ENCODE data around the gene LDAH.

LDAH gene

GRCh38 chr2:20649976-20650375, 172.9 kb downstream of the LDAH start:
- DNase-seq = no peak

GRCh38 chr2:20649576-20649975, 173.3 kb downstream of the LDAH start:
- peak in 1 of 2 experiments; percentile 24 for DNase-seq

GRCh38 chr2:20648831-20649230, 174.1 kb downstream of the LDAH start:
- no peak for DNase-seq

GRCh38 chr2:20648206-20648605, 174.7 kb downstream of the LDAH start:
- no peak for DNase-seq

GRCh38 chr2:20647738-20648137, 175.2 kb downstream of the LDAH start:
- no peak for DNase-seq

- DNase-seq = no peak
These were observed 175.7 kb downstream of the LDAH start for GRCh38 chr2:20647211-20647610.

- no peak for DNase-seq
These were observed 176.5 kb downstream of the LDAH start for GRCh38 chr2:20646446-20646845.

GRCh38 chr2:20645761-20646160, 177.1 kb downstream of the LDAH start:
- no peak for DNase-seq

GRCh38 chr2:20645301-20645701, 177.6 kb downstream of the LDAH start:
- no peak for DNase-seq

GRCh38 chr2:20643826-20644225, 179.1 kb downstream of the LDAH start:
- no peak for DNase-seq

- no peak for DNase-seq
These were observed 179.8 kb downstream of the LDAH start for GRCh38 chr2:20643060-20643459.

GRCh38 chr2:20642055-20642971, 180.6 kb downstream of the LDAH start:
- peak; percentile 78 to 84 for DNase-seq

GRCh38 chr2:20641123-20641985, 181.5 kb downstream of the LDAH start:
- no peak for DNase-seq

- DNase-seq = no peak
These were observed 182.3 kb downstream of the LDAH start for GRCh38 chr2:20640411-20641122.

- DNase-seq = no peak
These were observed 184.1 kb downstream of the LDAH start for GRCh38 chr2:20638646-20639430.

- no peak for DNase-seq
These were observed 184.9 kb downstream of the LDAH start for GRCh38 chr2:20638014-20638413.

- DNase-seq = no peak
These were observed 185.8 kb downstream of the LDAH start for GRCh38 chr2:20637147-20637546.

- peak; percentile 74 to 82 for DNase-seq
These were observed 187.0 kb downstream of the LDAH start for GRCh38 chr2:20635675-20636584.

GRCh38 chr2:20635113-20635510, 187.8 kb downstream of the LDAH start:
- DNase-seq = no peak

GRCh38 chr2:20634507-20635112, 188.3 kb downstream of the LDAH start:
- DNase-seq = no peak
